Stimulated activated CD4-positive, alpha-beta T cell treated with anti-CD3 and anti-CD28 coated beads, Interleukin-4, amount 100 ng/mL, for 4 hours (primary cell): ENCODE data around the gene CNTNAP3.
"Not testable (repeated sequence)": the region's sequence is repeated elsewhere in the genome, so short reads cannot be mapped to it uniquely, and the experiment has no call there.

Source experiments
- DNase-seq, 2 experiments: peaks; one replicate each; pipeline ENCODE4 v3.0.0-alpha.2; 2020

The CNTNAP3 gene

DNA sequence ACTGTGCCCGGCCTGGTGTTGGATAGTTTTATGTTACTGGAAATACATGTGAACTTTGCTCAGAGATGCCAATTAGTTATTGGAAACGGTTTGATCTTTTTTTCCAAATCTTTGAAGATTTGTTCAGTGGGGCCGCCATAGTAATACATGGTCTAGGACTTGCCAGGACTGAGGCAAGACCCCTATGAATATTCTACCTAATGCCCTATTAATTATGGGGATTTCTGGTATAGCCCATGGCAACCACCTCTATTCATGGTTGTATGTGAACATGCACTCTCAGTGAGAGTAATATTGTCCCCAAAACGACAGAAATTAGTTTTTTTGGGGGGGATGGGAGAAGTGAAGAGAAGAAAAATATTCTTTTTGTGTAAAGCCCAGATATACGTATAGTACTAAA, 220.3 kb downstream of the CNTNAP3 start:
- DNase-seq: not testable (repeated sequence)

DNA sequence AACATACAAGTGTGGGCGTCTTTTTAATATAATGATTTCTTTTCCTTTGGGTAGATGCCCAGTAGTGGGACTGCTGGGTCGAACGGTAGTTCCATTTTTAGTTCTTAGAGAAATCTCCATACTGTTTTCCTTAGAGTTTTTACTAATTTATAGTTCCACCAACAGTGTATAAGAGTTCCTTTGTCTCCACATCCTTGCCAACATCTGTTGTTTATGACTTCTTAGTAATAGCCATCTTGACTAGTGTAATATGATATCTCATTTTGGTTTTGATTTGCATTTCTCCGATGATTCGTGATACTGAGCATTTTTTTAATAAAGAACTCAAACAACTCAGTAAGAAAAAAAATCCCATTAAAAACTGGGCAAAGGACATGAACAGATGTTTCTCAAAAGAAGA, 225.0 kb downstream of the CNTNAP3 start:
- not testable (repeated sequence) for DNase-seq

DNA sequence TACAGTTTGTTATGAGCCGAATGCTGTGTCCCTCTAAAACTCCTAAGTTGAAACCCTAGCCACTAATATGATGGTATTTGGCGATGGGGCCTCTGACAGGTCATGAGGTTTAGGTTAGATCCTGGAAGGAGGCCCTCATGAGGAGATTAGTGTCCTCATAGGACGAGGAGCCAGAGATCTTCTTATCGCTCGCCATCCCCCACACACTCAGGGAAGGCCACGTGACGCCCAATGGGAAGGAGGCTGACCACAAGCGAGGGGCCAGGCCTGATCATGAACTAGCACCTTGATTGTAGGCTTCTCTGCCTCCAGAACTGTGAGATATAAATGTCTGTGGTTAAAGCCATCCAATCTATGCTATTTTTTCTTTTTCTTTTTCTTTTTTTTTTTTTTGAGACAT, 233.5 kb downstream of the CNTNAP3 start:
- DNase-seq: not testable (repeated sequence)

GRCh38 chr9:39046833-39047232, 241.1 kb downstream of the CNTNAP3 start:
- DNase-seq: not testable (repeated sequence)

GRCh38 chr9:39042352-39042803, 245.6 kb downstream of the CNTNAP3 start:
- not testable (repeated sequence) for DNase-seq

GRCh38 chr9:39041774-39042173, 246.2 kb downstream of the CNTNAP3 start:
- not testable (repeated sequence) for DNase-seq

- not testable (repeated sequence) for DNase-seq
These were observed 248.8 kb downstream of the CNTNAP3 start for GRCh38 chr9:39039148-39039547.

DNA sequence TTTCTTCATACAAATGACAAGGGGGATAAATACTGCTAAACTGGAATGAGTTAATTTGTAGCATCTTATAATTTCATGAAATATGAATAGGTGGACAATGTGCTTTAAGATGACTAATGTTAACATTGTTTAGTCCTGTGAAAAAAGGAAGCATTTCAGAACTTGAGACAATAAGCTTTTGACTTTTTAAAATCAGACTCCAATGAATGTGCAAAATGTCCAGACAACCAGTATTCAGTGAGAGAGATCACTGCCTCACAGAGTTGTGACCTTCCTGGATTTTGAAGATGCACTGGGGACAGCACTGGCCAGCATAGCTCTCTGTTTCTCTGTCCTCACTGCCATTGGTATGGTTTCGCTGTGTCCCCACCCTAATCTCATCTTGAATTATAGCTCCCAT, 249.7 kb downstream of the CNTNAP3 start:
- DNase-seq: not testable (repeated sequence)

DNA sequence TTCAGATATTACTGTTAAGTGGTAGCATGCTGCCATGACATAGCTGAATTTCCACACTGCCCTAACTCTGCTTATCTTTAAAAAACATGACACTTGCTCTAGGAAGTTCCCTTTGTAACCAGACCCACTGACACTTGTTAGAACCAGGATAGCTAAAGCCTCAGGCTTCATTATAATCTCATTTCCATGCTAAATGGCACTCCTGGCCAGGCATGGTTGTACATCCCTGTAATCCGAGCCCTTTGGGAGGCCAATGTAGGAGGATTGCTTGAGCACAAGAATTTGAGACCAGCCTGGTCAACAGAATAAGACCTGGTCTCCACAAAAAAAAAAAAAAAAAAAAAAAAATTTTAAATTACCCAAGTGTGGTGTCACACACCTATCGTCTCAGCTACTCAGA, 254.1 kb downstream of the CNTNAP3 start:
- not testable (repeated sequence) for DNase-seq

- DNase-seq: not testable (repeated sequence)
These were observed 257.6 kb downstream of the CNTNAP3 start for GRCh38 chr9:39030204-39031019.

GRCh38 chr9:39028855-39029254, 259.1 kb downstream of the CNTNAP3 start:
- not testable (repeated sequence) for DNase-seq

- DNase-seq: not testable (repeated sequence)
These were observed 259.8 kb downstream of the CNTNAP3 start for GRCh38 chr9:39028168-39028567.

GRCh38 chr9:39025911-39026588, 261.9 kb downstream of the CNTNAP3 start:
- DNase-seq: not testable (repeated sequence)
